H1 (cell line): ENCODE data around the gene PODN. TPM values are rescaled to one million over a fixed set of nuclear protein-coding genes. Genes with fewer than 3 reads are reported as not detected.

ENCODE experiments used
- CTCF ChIA-PET: fragments of 300-600 bp; sonication (Branson Sonifier 250); formaldehyde crosslinking; loops from one replicate; lab custom pipeline; 2021; ENCODE audit not compliant: partially characterized antibody; lab: Charles Lee
- POLR2A ChIA-PET: fragments of 300-600 bp; sonication (Branson Sonifier 250); formaldehyde crosslinking; loops from one replicate; lab custom pipeline; 2021; ENCODE audit warnings: inconsistent platforms; ENCODE audit not compliant: partially characterized antibody; lab: Charles Lee
- DNase-seq, 2 experiments: peaks; one replicate each; pipeline versions ENCODE4 v3.0.0 to v3.0.0-alpha.2; 2010 to 2022; ENCODE audit warnings: low spot score in 2 of 2, low read depth in 1 of 2, mixed read lengths in 1 of 2
- FAIRE-seq: peaks from 2 replicates; lab custom pipeline; 2011; peaks lifted over from hg19 to GRCh38; lab: Jason Lieb, UNC
- H2AFZ ChIP-seq: 2 replicates; pipeline ENCODE4 v1.8.1; 2012; ENCODE audit warnings: low read length, inconsistent platforms
- H2AK5ac ChIP-seq: 2 replicates; pipeline ENCODE4 v1.6.1; 2013; ENCODE audit warnings: low read depth, low read length
- H2BK120ac ChIP-seq: replicated peaks from 2 replicates; pipeline ENCODE3; 2013; ENCODE audit warnings: low read depth, low read length, inconsistent platforms
- H2BK12ac ChIP-seq: 2 replicates; pipeline ENCODE4 v1.6.1; 2013; ENCODE audit warnings: low read depth, low read length
- H2BK15ac ChIP-seq: 2 replicates; pipeline ENCODE4 v1.6.1; 2013; ENCODE audit warnings: low read length
- H2BK20ac ChIP-seq: 2 replicates; pipeline ENCODE4 v1.6.1; 2013; ENCODE audit warnings: low read length
- H2BK5ac ChIP-seq: 2 replicates; pipeline ENCODE4 v1.6.1; 2013; ENCODE audit warnings: low read depth, low read length
- H3K14ac ChIP-seq: 2 replicates; pipeline ENCODE4 v1.6.1; 2013; ENCODE audit warnings: inconsistent platforms; ENCODE audit not compliant: insufficient read length
- H3K18ac ChIP-seq: 2 replicates; pipeline ENCODE4 v1.6.1; 2013; ENCODE audit warnings: low read length; ENCODE audit errors: extremely low read depth
- H3K23ac ChIP-seq: 2 replicates; pipeline ENCODE4 v1.6.1; 2013; ENCODE audit warnings: inconsistent platforms; ENCODE audit not compliant: insufficient read length
- H3K23me2 ChIP-seq: 2 replicates; pipeline ENCODE4 v1.6.1; 2013; ENCODE audit warnings: low read depth, low read length
- H3K27ac ChIP-seq: 2 replicates; pipeline ENCODE4 v1.6.1; 2011; ENCODE audit warnings: low read depth, low read length, inconsistent platforms
- H3K27me3 ChIP-seq, 4 experiments: replicated peaks in 1 of 4; 1 replicate in 1 of 4; 2 replicates in 3 of 4; pipeline versions ENCODE4 v1.6.1 to v1.8.1; 2011 to 2013; ENCODE audit warnings: low read length in 3 of 4, mild to moderate bottlenecking in 3 of 4, inconsistent platforms in 2 of 4, mixed read lengths in 2 of 4, moderate library complexity in 1 of 4; ENCODE audit not compliant: control insufficient read depth in 3 of 4, insufficient read depth in 3 of 4; ENCODE audit errors: extremely low read depth in 1 of 4
- H3K36me3 ChIP-seq, 4 experiments: 2 replicates each; pipeline versions ENCODE4 v1.6.1 to v1.8.1; 2011 to 2013; ENCODE audit warnings: mild to moderate bottlenecking in 4 of 4, low read length in 3 of 4, moderate library complexity in 2 of 4, control low read depth in 1 of 4, inconsistent platforms in 1 of 4; ENCODE audit not compliant: insufficient read depth in 4 of 4, control insufficient read depth in 2 of 4
- H3K4ac ChIP-seq: replicated peaks from 2 replicates; pipeline ENCODE3; 2013; ENCODE audit warnings: low read length, low read depth, mixed read lengths, inconsistent platforms; ENCODE audit not compliant: insufficient read length
- H3K4me1 ChIP-seq, 4 experiments: replicated peaks in 1 of 4; 1 replicate in 1 of 4; 2 replicates in 3 of 4; pipeline versions ENCODE4 v1.6.1 to v1.8.1; 2011 to 2013; ENCODE audit warnings: low read length in 3 of 4, inconsistent platforms in 2 of 4, mixed read lengths in 1 of 4; ENCODE audit not compliant: insufficient read depth in 4 of 4, control insufficient read depth in 3 of 4
- H3K4me2 ChIP-seq, 2 experiments: 2 replicates each; pipeline versions ENCODE4 v1.6.1 to v1.8.1; 2011 to 2013; ENCODE audit warnings: low read depth in 2 of 2, low read length in 2 of 2, control low read depth in 1 of 2, inconsistent platforms in 1 of 2, mild to moderate bottlenecking in 1 of 2; ENCODE audit not compliant: insufficient read depth in 1 of 2
- H3K4me3 ChIP-seq, 4 experiments: fragments of 200-600, 300-600 bp in 1 of 4; sonication (generic), shearing (Covaris generic), sonication (Bioruptor Twin) in 1 of 4; 2 replicates each; pipeline versions ENCODE4 v1.5.1 to v1.8.1; 2011 to 2016; ENCODE audit warnings: low read length in 4 of 4, low read depth in 3 of 4, control low read depth in 2 of 4, inconsistent platforms in 2 of 4, mild to moderate bottlenecking in 2 of 4, mixed read lengths in 1 of 4, moderate library complexity in 1 of 4; ENCODE audit not compliant: insufficient read depth in 2 of 4; ENCODE audit errors: extremely low read depth in 1 of 4
- H3K56ac ChIP-seq: replicated peaks from 2 replicates; pipeline ENCODE3; 2013; ENCODE audit warnings: low read depth, mild to moderate bottlenecking, mixed read lengths, low read length, inconsistent platforms; ENCODE audit not compliant: insufficient read length
- H3K79me1 ChIP-seq: 2 replicates; pipeline ENCODE4 v1.6.1; 2013; ENCODE audit warnings: low read depth, low read length, control low read depth
- H3K79me2 ChIP-seq, 2 experiments: 2 replicates each; pipeline versions ENCODE4 v1.6.1 to v1.8.1; 2012 to 2013; ENCODE audit warnings: low read length in 2 of 2, mild to moderate bottlenecking in 2 of 2, inconsistent platforms in 1 of 2; ENCODE audit not compliant: insufficient read depth in 2 of 2, control insufficient read depth in 1 of 2
- H3K9ac ChIP-seq, 4 experiments: replicated peaks in 1 of 4; 1 replicate in 1 of 4; 2 replicates in 3 of 4; pipeline versions ENCODE4 v1.6.1 to v1.8.1; 2011 to 2013; ENCODE audit warnings: low read depth in 3 of 4, low read length in 3 of 4, control low read depth in 2 of 4, mild to moderate bottlenecking in 2 of 4, moderate library complexity in 2 of 4, inconsistent platforms in 1 of 4; ENCODE audit errors: extremely low read depth in 1 of 4
- H3K9me3 ChIP-seq, 2 experiments: 2 replicates each; pipeline versions ENCODE4 v1.6.1 to v1.8.1; 2012 to 2013; ENCODE audit warnings: mild to moderate bottlenecking in 2 of 2, moderate library complexity in 2 of 2, control low read depth in 1 of 2, inconsistent platforms in 1 of 2, low read depth in 1 of 2, low read length in 1 of 2, mixed read lengths in 1 of 2; ENCODE audit not compliant: insufficient read depth in 2 of 2
- H4K20me1 ChIP-seq, 2 experiments: replicated peaks in 1 of 2; 2 replicates each; pipeline versions ENCODE3 to v1.8.1; 2011 to 2013; ENCODE audit warnings: inconsistent platforms in 2 of 2, low read length in 2 of 2, mild to moderate bottlenecking in 1 of 2; ENCODE audit not compliant: insufficient read depth in 2 of 2, control insufficient read depth in 1 of 2
- H4K5ac ChIP-seq: 2 replicates; pipeline ENCODE4 v1.6.1; 2013; ENCODE audit warnings: low read length, low read depth, mixed read lengths, inconsistent platforms; ENCODE audit not compliant: insufficient read length
- H4K8ac ChIP-seq: 2 replicates; pipeline ENCODE4 v1.8.0; 2013; ENCODE audit warnings: mild to moderate bottlenecking, moderate library complexity, low read length, inconsistent platforms; ENCODE audit not compliant: insufficient read depth; ENCODE audit errors: extremely low read depth
- H4K91ac ChIP-seq: replicated peaks from 2 replicates; pipeline ENCODE3; 2013; ENCODE audit warnings: low read length, mixed read lengths, inconsistent platforms; ENCODE audit not compliant: insufficient read length
- BACH1 ChIP-seq: IDR thresholded peaks from 2 replicates; pipeline ENCODE4 v1.6.1; 2012; ENCODE audit warnings: low read length, improper control_type of control experiment
- BCL11A ChIP-seq, 2 experiments: IDR thresholded peaks; one replicate each; pipeline ENCODE4 v1.6.1; 2011; ENCODE audit warnings: low read depth in 2 of 2, low read length in 2 of 2, mild to moderate bottlenecking in 2 of 2
- CBX5 ChIP-seq: fragments of 300-800, 300-1000 bp; sonication (generic); IDR thresholded peaks from 2 replicates; pipeline ENCODE4 v1.7.1; 2016; ENCODE audit warnings: antibody characterized with exemption, low read length, low read depth
- CTBP2 ChIP-seq: IDR thresholded peaks from 2 replicates; pipeline ENCODE4 v1.7.0; 2011; ENCODE audit warnings: borderline replicate concordance, mild to moderate bottlenecking, moderate library complexity, mixed read lengths, low read length; ENCODE audit not compliant: insufficient read depth, insufficient read length
- E2F6 ChIP-seq: IDR thresholded peaks from 2 replicates; pipeline ENCODE4 v1.6.1; 2012; ENCODE audit warnings: inconsistent platforms
- EGR1 ChIP-seq: IDR thresholded peaks from 2 replicates; pipeline ENCODE4 v1.6.1; 2011; ENCODE audit warnings: low read depth, low read length, borderline replicate concordance
- FOSL1 ChIP-seq: IDR thresholded peaks from 2 replicates; pipeline ENCODE4 v1.6.1; 2011; ENCODE audit warnings: mild to moderate bottlenecking, low read depth, low read length, moderate library complexity; ENCODE audit not compliant: insufficient read depth
- GTF2F1 ChIP-seq: IDR thresholded peaks from 2 replicates; pipeline ENCODE4 v1.6.1; 2012; ENCODE audit warnings: low read depth, low read length, improper control_type of control experiment, borderline replicate concordance
- KDM1A ChIP-seq: fragments of 200-600, 300-600 bp; sonication (generic); IDR thresholded peaks from 2 replicates; pipeline ENCODE4 v1.7.1; 2016; ENCODE audit warnings: mild to moderate bottlenecking, low read length, borderline replicate concordance
- POLR2AphosphoS5 ChIP-seq: IDR thresholded peaks from 2 replicates; pipeline ENCODE4 v1.6.1; 2011; ENCODE audit warnings: low read depth, low read length
- POU5F1 ChIP-seq: IDR thresholded peaks from 2 replicates; pipeline ENCODE4 v1.6.1; 2011; ENCODE audit warnings: low read depth, mild to moderate bottlenecking, low read length, moderate library complexity
- SIRT6 ChIP-seq: IDR thresholded peaks from one replicate; pipeline ENCODE4 v1.7.1; 2012; ENCODE audit warnings: low read length, inconsistent platforms
- USF2 ChIP-seq: IDR thresholded peaks from 2 replicates; pipeline ENCODE4 v1.6.1; 2011; ENCODE audit warnings: low read length, improper control_type of control experiment
- WGBS, 2 experiments: shearing (Covaris generic) in 1 of 2; methylation state at CpG; one replicate each; pipeline versions ENCODE4 v1.1.6 to v1.1.7; 2013 to 2015; ENCODE audit warnings: low lambda C conversion rate in 2 of 2, mixed read lengths in 2 of 2, inconsistent platforms in 1 of 2, low coverage in 1 of 2, missing lambda C conversion rate in 1 of 2; ENCODE audit not compliant: insufficient replicate concordance in 2 of 2, insufficient coverage in 1 of 2, insufficient read length in 1 of 2; ENCODE audit errors: extremely low coverage in 1 of 2, missing lambda C conversion rate in 1 of 2; 5-methylcytosine and 5-hydroxymethylcytosine counted together
- polyA plus RNA-seq, 7 experiments: library from polyadenylated mRNA; depleted of rRNA in 3 of 7; stranded (reverse) in 5 of 7; unstranded in 2 of 7; fragments of >200 nt in 5 of 7; fragments of 200-250 nt in 2 of 7; gene quantifications; 1 replicate in 5 of 7; 2 replicates in 1 of 7; 4 replicates in 1 of 7; pipeline versions ENCODE4 v1.2.1 to v1.2.3, GENCODE V29; 2011 to 2013; ENCODE audit warnings: missing spikeins in 2 of 7, mixed read lengths in 2 of 7
- total RNA-seq: library from RNA; stranded (reverse); fragmentation: NEBNext Ultra II Directional; extraction: Animal tissue kit (Norgen Biotek cat#: 25700); gene quantifications from 2 replicates; pipeline ENCODE4 v1.2.1, GENCODE V29; 2021

The PODN gene
- total and polyA plus RNA-seq, 2 of the 8 experiments (the other 6 are each of a cell fraction or from before 2014, with no cell fraction given) = 0.11 to 0.17 TPM

GRCh38 chr1:53069265-53069662 is 7.3 kb downstream of the PODN start:
- H2BK120ac ChIP-seq = no peak overlapping the region
- peaks cover 0 to 6% (median 0%) of the 10 kb centered on the region in 4 experiments; a peak in 2 of 7 replicates for H3K4me1 ChIP-seq
- H4K5ac ChIP-seq = no peak overlapping the region
- no peak overlapping the region for H3K27ac ChIP-seq
- no peak overlapping the region for H4K8ac ChIP-seq
- H3K4ac ChIP-seq = no peak overlapping the region
- H3K56ac ChIP-seq = no peak overlapping the region
- WGBS, 2 experiments = 90% methylated on average over 7 of the region's 7 CpGs; no CpG with 5 or more reads in 1 of the 2 experiments
- no peak overlapping the region for H2AK5ac ChIP-seq
- no peak overlapping the region for H2AFZ ChIP-seq
- H2BK5ac ChIP-seq = no peak overlapping the region; the same call in 1 of the 2 replicates
- H3K9me3 ChIP-seq = no peaks in the 10 kb centered on the region
- no peak overlapping the region for H3K4me3 ChIP-seq
- no peak for FAIRE-seq
- H3K18ac ChIP-seq = peak overlapping the region; percentile 48; the same call in 1 of the 2 replicates
- H3K9ac ChIP-seq = no peak overlapping the region
- no peak overlapping the region for H3K23ac ChIP-seq
- no peaks in the 10 kb centered on the region for H3K36me3 ChIP-seq
- no peak overlapping the region for H2BK20ac ChIP-seq
- ChIA-PET CTCF (interaction anchor here (1.0 to 3.7 kb wide), 6 partner anchors 10 to 164 kb away, joined by 3 to 14 read pairs (median 4); no protein-coding TSS in a partner anchor), POLR2A (no interaction called here)
- H2BK15ac ChIP-seq = peak overlapping the region; percentile 61; the same call in 1 of the 2 replicates
- H3K79me2 ChIP-seq = no peaks in the 10 kb centered on the region
- no peak overlapping the region for H4K91ac ChIP-seq
- peak in 1 of 2 experiments; percentile 43 for DNase-seq
- H3K23me2 ChIP-seq = peaks cover 2% of the 10 kb centered on the region; the same call in 1 of the 2 replicates
- no peaks in the 10 kb centered on the region for H4K20me1 ChIP-seq
- peaks cover 0 to 8% (median 5%) of the 10 kb centered on the region in 4 experiments; a peak in 6 of 7 replicates for H3K27me3 ChIP-seq
- no peaks in the 10 kb centered on the region for H3K79me1 ChIP-seq
- no peak overlapping the region for H3K4me2 ChIP-seq
- H3K14ac ChIP-seq = no peak overlapping the region
- no peak overlapping the region for H2BK12ac ChIP-seq
- no peak for TF ChIP-seq FOSL1
- TF ChIP-seq CTBP2 = no peak
- TF ChIP-seq E2F6 = no peak
- no peak for TF ChIP-seq EGR1
- no peak for TF ChIP-seq POU5F1
- TF ChIP-seq KDM1A = no peak
- TF ChIP-seq BACH1 = no peak
- no peak for TF ChIP-seq GTF2F1
- TF ChIP-seq CBX5 = no peak
- TF ChIP-seq POLR2AphosphoS5 = no peak
- no peak for TF ChIP-seq USF2
- TF ChIP-seq SIRT6 = no peak
- no peak for TF ChIP-seq BCL11A (IDR thresholded peaks at IDR 0.05; ENCODE audit: low read depth in 2 of 2, low read length in 2 of 2)
